WERI-Rb-1 (cell line): ENCODE measurements around the gene GRIN1.

ENCODE experiments used
- DNase-seq: peaks from one replicate; pipeline ENCODE4 v3.0.0-alpha.2; 2020
- H3K27ac ChIP-seq: fragments of 250-450 bp; sonication (Bioruptor Pico); 2 replicates; pipeline ENCODE4 v1.5.1; 2020; ENCODE audit warnings: mild to moderate bottlenecking, moderate library complexity
- H3K27me3 ChIP-seq: fragments of 250-450 bp; sonication (Bioruptor Pico); 2 replicates; pipeline ENCODE4 v1.5.1; 2021; ENCODE audit warnings: mild to moderate bottlenecking, low read depth, moderate library complexity; ENCODE audit not compliant: insufficient read depth, severe bottlenecking
- H3K36me3 ChIP-seq: fragments of 250-450 bp; sonication (Bioruptor Pico); 2 replicates; pipeline ENCODE4 v1.5.1; 2020; ENCODE audit warnings: mild to moderate bottlenecking, moderate library complexity
- H3K4me3 ChIP-seq: 2 replicates; pipeline ENCODE4 v1.5.1; 2011; ENCODE audit warnings: low read depth, mild to moderate bottlenecking, control low read depth, low read length
- H3K9me3 ChIP-seq: fragments of 250-450 bp; sonication (Bioruptor Pico); 2 replicates; pipeline ENCODE4 v1.5.1; 2021; ENCODE audit warnings: mild to moderate bottlenecking, moderate library complexity; ENCODE audit not compliant: severe bottlenecking
- CTCF ChIP-seq: IDR thresholded peaks from 2 replicates; pipeline ENCODE4 v1.5.1; 2011; ENCODE audit warnings: low read depth, mild to moderate bottlenecking, control low read depth, inconsistent platforms, low read length

The GRIN1 gene

GRCh38 chr9:137186385-137186784, 47.4 kb downstream of the GRIN1 start:
- no peak for DNase-seq
- Histone ChIP-seq H3K9me3 (no peaks in the 10 kb centered on the region), H3K36me3 (peaks cover 4% of the 10 kb centered on the region; the same call in 1 of the 2 replicates), H3K27ac (no peak overlapping the region), H3K4me3 (no peak overlapping the region), H3K27me3 (no peaks in the 10 kb centered on the region)
- no peak for TF ChIP-seq CTCF

DNA sequence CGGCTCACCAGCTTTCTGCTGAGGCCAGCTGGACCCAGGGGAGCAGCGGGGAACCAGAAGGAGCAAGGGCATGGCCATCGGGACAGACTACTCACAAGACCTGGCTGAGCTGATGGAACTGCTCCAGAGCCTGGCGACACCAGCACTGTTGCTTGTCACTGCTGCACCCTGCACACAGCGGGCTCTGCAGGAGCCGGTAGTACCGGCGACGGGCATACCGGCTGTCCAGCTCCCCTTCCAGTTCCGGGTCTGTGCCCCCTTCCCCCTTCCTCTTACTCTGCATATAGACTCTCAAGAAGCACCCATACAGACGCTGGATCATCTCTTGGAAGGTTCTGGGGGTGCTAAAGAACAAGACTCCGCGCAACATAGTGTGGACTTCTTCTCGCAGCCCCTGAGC, 48.4 kb downstream of the GRIN1 start:
- DNase-seq: no peak
- Histone ChIP-seq H3K27ac (no peak overlapping the region), H3K4me3 (peak overlapping the region; percentile 60), H3K27me3 (no peaks in the 10 kb centered on the region), H3K36me3 (peaks cover 4% of the 10 kb centered on the region; the same call in 1 of the 2 replicates), H3K9me3 (no peaks in the 10 kb centered on the region)
- no peak for TF ChIP-seq CTCF

DNA sequence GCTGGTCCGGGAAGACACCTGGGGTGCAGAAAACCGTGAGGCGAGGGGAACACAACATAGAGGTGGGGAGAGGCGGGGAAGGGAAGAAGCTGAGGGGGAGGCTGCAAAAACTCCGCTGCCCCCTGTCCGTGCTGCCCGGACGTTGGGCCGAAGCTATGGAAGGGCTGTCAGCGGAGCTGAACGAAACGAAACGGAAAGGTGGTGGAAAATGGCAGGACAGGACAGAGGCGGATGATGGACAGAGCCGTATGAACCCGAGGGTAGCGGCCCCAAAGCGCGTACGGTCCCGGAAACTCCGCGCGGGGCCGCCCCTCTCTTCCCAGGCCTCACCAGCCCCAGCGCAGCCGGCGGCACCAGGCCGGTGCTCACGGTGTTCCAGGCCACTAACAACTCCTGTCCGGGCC, 49.1 kb downstream of the GRIN1 start:
- Histone ChIP-seq H3K4me3 (peak overlapping the region; percentile 60), H3K36me3 (peaks cover 4% of the 10 kb centered on the region; the same call in 1 of the 2 replicates), H3K27me3 (no peaks in the 10 kb centered on the region), H3K9me3 (no peaks in the 10 kb centered on the region), H3K27ac (peak overlapping the region; percentile 87)
- no peak for TF ChIP-seq CTCF
- DNase-seq: no peak

GRCh38 chr9:137188490-137189296, 49.7 kb downstream of the GRIN1 start, which contains the start of the genes ANAPC2 and SSNA1:
Gene ANAPC2, minus strand, starts transcription at chr9:137188560. Its CDS starts 28 bp downstream, at chr9:137188532.
Gene SSNA1, plus strand, starts transcription at chr9:137188676. Its CDS starts 51 bp downstream, at chr9:137188727.
- peak; percentile 84 for DNase-seq
- peak within 1 kb of the TSS; percentile 87 for H3K27ac ChIP-seq
- peaks cover 4% of the 10 kb centered on the region; the same call in 1 of the 2 replicates for H3K36me3 ChIP-seq
- peak within 1 kb of the TSS; percentile 60 for H3K4me3 ChIP-seq
- H3K9me3 ChIP-seq: no peaks in the 10 kb centered on the region
- peak; percentile 33 for TF ChIP-seq CTCF
- no peaks in the 10 kb centered on the region for H3K27me3 ChIP-seq

DNA sequence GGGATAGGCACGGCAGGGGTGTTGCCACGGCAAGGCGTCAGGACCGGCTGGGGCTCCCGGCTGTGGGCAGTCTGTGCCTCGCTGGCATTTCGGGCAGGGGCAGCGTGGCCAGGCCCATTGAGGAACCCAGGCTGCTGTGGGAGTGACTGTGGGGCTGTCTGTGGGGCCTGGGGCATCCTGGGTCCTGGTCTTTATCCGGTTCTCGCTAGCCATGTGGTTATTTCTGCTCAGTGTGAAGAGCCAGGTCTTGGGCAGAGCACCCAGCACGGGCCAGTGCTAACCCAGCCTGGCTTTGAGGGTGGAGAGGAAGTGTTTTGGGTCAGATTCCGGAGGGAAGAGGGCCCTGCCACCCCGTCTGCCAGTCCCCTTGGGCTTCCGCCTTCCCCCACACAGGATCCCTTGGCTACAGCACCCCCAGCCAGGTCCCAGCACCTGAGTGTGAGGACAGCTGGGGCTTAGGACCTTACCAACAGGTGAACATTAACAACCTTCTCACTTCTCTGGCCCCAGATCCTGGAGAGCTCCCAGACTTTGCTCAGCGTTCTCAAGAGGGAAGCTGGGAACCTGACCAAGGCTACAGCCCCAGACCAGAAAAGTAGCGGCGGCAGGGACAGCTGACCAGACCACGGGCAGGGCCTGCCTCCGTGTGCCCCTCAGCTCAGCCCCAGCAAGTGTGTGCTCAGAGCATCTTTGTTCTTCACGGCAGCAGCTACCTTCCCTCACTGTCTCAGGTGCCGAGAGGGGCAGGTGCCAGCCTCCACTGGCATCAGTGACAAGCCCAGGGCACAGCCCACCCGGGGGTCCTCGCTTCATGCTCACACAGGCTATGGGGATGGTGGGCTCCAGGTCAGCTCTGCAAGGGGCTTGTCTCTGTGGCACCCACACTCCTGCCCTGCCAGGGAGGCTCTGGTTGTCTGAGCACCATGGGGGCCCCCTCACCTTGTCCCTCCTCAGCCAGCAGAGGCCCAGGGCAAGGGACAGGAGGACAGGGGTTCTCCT, 50.6 kb downstream of the GRIN1 start:
- H3K27me3 ChIP-seq: no peaks in the 10 kb centered on the region
- no peak for TF ChIP-seq CTCF
- peaks cover 4% of the 10 kb centered on the region; the same call in 1 of the 2 replicates for H3K36me3 ChIP-seq
- no peaks in the 10 kb centered on the region for H3K9me3 ChIP-seq
- peak overlapping the region; percentile 60 for H3K4me3 ChIP-seq
- H3K27ac ChIP-seq: peak overlapping the region; percentile 87
- no peak for DNase-seq
